ENCODE results near the gene MBOAT2.

MBOAT2 gene

DNA sequence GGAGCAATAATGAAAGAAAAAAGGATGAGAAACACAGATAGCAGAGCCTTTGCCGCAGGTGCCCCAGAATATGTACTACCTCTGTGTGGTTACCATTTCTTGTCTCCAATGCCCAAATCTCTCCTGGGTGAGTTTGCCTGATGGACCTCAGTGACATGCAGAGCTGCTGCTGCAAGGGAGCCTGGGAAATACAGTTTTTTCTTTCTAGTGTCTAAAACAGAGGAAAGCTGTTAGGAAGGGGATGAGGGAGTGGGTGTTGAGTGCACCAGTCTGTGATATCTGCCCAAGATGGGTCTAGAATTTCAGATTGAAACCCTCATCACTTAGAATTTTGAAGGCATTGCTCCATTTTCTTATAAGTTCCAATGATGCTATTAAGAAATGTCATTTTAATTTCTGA lies 9.9 kb upstream of the MBOAT2 start:
- Histone ChIP-seq H3K4me1 (ENCODE audit: control insufficient read depth, insufficient read depth, low read length) (no peaks in the 10 kb centered on the region), H3K27me3 (ENCODE audit: control insufficient read depth, insufficient read depth, low read length) (no peaks in the 10 kb centered on the region), H3K9me3 (ENCODE audit: control insufficient read depth, insufficient read depth, low read length) (no peaks in the 10 kb centered on the region), H3K4me3 (ENCODE audit: low read depth, low read length) (no peak overlapping the region), H3K9ac (ENCODE audit: low read depth, low read length) (no peak overlapping the region), H3K36me3 (ENCODE audit: control insufficient read depth, insufficient read depth, low read length) (no peaks in the 10 kb centered on the region)

DNA sequence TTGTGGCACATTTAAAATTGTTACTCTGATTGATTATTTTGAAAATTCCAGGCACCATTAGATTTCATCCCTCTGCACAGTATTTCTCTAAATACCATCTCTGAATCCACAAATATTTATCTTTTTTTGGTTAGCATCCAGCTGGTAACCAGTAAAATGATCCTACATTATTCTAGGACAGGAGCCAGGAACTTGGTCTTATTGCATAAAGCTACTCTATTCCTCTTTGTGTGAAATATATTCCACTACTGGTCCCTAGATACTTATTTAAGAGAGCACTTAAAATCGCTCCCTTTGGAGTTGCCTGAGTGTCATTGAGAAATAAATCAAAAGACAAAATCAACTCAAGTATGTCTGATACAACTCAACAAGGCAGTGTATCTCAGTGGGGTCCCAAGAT lies 7.4 kb upstream of the MBOAT2 start:
- H3K4me1 ChIP-seq (ENCODE audit: control insufficient read depth, insufficient read depth, low read length) = no peaks in the 10 kb centered on the region
- H3K9ac ChIP-seq (ENCODE audit: low read depth, low read length) = no peak overlapping the region
- H3K4me3 ChIP-seq (ENCODE audit: low read depth, low read length) = no peak overlapping the region
- H3K36me3 ChIP-seq (ENCODE audit: control insufficient read depth, insufficient read depth, low read length) = no peaks in the 10 kb centered on the region
- no peaks in the 10 kb centered on the region for H3K9me3 ChIP-seq (ENCODE audit: control insufficient read depth, insufficient read depth, low read length)
- no peaks in the 10 kb centered on the region for H3K27me3 ChIP-seq (ENCODE audit: control insufficient read depth, insufficient read depth, low read length)

- H3K36me3 ChIP-seq (ENCODE audit: control insufficient read depth, insufficient read depth, low read length) = no peaks in the 10 kb centered on the region
- no peak overlapping the region for H3K4me3 ChIP-seq (ENCODE audit: low read depth, low read length)
- H3K4me1 ChIP-seq (ENCODE audit: control insufficient read depth, insufficient read depth, low read length) = peaks cover 5% of the 10 kb centered on the region
- no peaks in the 10 kb centered on the region for H3K9me3 ChIP-seq (ENCODE audit: control insufficient read depth, insufficient read depth, low read length)
- H3K27me3 ChIP-seq (ENCODE audit: control insufficient read depth, insufficient read depth, low read length) = no peaks in the 10 kb centered on the region
- no peak overlapping the region for H3K9ac ChIP-seq (ENCODE audit: low read depth, low read length)
Observed at GRCh38 chr2:9008951-9009664, 5.6 kb upstream of the MBOAT2 start.

DNA sequence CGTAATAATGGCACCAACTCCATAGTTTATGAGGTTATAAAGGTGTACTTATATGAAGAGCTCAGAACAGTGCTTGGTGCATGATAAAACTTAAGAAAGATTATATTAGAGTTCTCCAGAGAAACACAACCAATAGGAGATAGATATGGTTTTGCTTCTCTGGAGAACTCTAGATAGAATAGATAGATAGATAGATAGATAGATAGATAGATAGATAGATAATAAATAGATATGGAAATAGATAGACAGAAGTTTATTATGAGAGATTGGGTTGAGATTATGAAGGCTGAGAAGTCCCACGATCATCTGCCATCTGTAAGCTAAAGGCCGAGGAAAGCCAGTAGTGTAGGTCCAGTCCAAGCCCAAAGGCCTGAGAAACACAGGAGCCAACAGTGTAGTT lies 2.9 kb upstream of the MBOAT2 start:
- Histone ChIP-seq H3K4me1 (ENCODE audit: control insufficient read depth, insufficient read depth, low read length) (peaks cover 14% of the 10 kb centered on the region), H3K36me3 (ENCODE audit: control insufficient read depth, insufficient read depth, low read length) (no peaks in the 10 kb centered on the region), H3K9me3 (ENCODE audit: control insufficient read depth, insufficient read depth, low read length) (no peaks in the 10 kb centered on the region), H3K27me3 (ENCODE audit: control insufficient read depth, insufficient read depth, low read length) (peaks cover 4% of the 10 kb centered on the region), H3K4me3 (ENCODE audit: low read depth, low read length) (no peak overlapping the region), H3K9ac (ENCODE audit: low read depth, low read length) (no peak overlapping the region)

DNA sequence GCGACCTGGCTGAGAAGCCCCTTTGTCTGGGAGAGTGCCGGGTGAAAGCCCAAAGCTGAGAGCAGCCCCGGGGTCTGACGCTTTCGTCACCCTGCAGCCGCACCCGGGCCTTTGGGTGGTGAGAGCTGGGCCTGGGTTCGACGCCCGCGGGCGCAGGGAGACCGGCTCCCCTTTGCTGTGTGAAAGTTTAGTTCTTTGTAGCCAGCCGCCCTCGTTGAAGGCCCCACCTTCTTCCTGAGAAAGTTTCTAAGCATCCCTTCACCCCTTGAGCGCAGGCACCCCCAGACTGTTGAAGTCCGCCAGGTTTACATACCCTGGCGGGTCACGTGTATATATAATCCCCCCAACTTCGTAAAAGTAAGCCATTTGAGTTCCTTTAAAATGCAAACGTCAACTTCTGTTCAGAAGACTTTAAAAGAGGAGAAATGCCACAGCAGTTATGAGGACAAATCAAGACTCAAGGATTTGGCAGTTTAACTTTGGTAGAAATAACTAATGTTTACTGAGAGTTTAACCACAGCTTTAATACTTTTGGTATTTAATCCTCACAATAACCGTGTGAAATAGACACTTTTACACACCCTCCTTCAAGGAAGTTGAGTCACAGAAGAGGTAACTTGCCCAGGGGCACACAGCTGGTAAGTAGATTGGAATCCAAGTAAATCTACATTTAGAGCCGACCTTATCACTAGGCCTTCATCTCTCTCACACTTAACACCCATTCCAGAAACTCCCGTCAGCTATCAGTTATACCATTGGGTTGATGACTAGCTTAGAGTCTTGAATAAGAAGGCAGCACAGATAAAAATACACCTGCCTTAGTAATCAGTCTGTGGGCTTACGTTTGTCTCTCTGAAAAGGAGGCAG lies 1.1 kb upstream of the MBOAT2 start:
- peak overlapping the region; percentile 64 for H3K4me3 ChIP-seq (ENCODE audit: low read depth, low read length)
- no peaks in the 10 kb centered on the region for H3K9me3 ChIP-seq (ENCODE audit: control insufficient read depth, insufficient read depth, low read length)
- peak overlapping the region; percentile 75 for H3K9ac ChIP-seq (ENCODE audit: low read depth, low read length)
- no peaks in the 10 kb centered on the region for H3K36me3 ChIP-seq (ENCODE audit: control insufficient read depth, insufficient read depth, low read length)
- peaks cover 8% of the 10 kb centered on the region for H3K27me3 ChIP-seq (ENCODE audit: control insufficient read depth, insufficient read depth, low read length)
- peaks cover 16% of the 10 kb centered on the region for H3K4me1 ChIP-seq (ENCODE audit: control insufficient read depth, insufficient read depth, low read length)

DNA sequence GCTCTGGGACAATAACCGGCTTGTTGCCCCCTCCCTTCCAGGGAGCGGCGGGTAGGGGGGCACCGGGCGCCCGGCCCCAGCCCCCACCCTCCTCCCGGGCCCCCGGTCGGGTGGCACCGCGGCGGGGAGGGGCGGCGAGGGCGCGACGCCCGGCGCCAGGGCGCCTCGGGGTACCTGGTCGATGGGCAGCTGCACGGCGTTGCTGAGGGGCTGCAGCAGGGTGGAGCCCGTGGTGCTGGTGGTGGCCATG lies 193 bp downstream of the MBOAT2 start:
- Histone ChIP-seq H3K4me1 (ENCODE audit: control insufficient read depth, insufficient read depth, low read length) (peaks cover 25% of the 10 kb centered on the region), H3K4me3 (ENCODE audit: low read depth, low read length) (peak overlapping the region; percentile 56), H3K27me3 (ENCODE audit: control insufficient read depth, insufficient read depth, low read length) (peaks cover 8% of the 10 kb centered on the region), H3K9ac (ENCODE audit: low read depth, low read length) (no peak overlapping the region), H3K36me3 (ENCODE audit: control insufficient read depth, insufficient read depth, low read length) (no peaks in the 10 kb centered on the region), H3K9me3 (ENCODE audit: control insufficient read depth, insufficient read depth, low read length) (no peaks in the 10 kb centered on the region)

DNA sequence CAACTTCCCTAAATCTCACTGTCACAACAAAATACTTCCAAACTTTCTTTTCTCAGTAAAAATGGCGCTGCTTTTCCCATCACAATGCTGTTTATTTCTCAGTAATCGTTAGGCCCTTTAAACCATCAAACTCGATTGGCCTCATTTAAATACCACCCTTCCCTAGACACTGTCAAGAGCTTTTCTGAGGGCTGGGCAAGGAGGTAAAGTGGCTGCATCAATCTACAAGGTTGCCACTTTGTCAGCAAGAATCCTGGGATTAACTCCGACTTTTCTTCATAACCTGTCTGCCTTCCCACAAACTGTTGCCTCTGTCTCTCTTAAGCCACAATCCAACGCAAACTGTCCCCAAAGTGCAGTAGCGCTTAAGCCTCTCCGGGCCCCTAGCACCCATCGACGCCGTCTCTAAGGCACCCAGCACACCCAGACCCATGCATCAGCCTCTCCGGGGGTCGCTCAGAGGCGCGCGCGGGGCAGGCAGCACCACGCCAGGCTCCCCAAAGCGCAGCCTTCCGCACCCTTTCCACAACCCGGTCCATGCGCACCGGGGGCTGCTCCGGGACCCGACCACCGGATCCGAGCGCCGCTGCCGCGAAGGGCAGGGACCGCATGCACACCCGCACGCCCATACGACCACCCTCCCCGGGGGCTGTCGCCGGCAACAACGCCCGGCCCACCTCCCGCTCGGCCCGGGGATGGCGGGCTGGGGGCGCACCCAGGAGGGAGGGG lies 683 bp downstream of the MBOAT2 start:
- H3K9me3 ChIP-seq (ENCODE audit: control insufficient read depth, insufficient read depth, low read length) = no peaks in the 10 kb centered on the region

DNA sequence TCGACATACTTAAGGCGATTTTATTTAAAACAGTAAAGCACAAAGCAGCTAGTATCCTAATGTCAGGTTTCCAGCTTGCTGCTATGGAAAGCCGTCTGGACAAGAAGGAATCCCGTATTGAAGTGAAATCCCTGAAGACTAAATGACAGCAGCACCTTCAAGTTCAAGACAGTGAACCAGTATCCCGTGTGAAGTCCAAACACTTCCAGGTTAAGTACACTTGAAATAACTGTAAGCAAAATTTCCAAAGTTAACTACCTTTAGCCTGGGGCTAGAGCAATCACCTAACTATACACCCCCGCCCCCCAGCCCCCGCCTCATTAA lies 1.2 kb downstream of the MBOAT2 start:
- H3K9ac ChIP-seq (ENCODE audit: low read depth, low read length) = no peak overlapping the region
- no peaks in the 10 kb centered on the region for H3K9me3 ChIP-seq (ENCODE audit: control insufficient read depth, insufficient read depth, low read length)
- H3K27me3 ChIP-seq (ENCODE audit: control insufficient read depth, insufficient read depth, low read length) = peaks cover 8% of the 10 kb centered on the region
- no peaks in the 10 kb centered on the region for H3K36me3 ChIP-seq (ENCODE audit: control insufficient read depth, insufficient read depth, low read length)
- peak overlapping the region; percentile 56 for H3K4me3 ChIP-seq (ENCODE audit: low read depth, low read length)
- H3K4me1 ChIP-seq (ENCODE audit: control insufficient read depth, insufficient read depth, low read length) = peaks cover 25% of the 10 kb centered on the region

More for the DNA sequence above, 683 bp downstream of the MBOAT2 start:
- Histone ChIP-seq H3K4me3 (ENCODE audit: low read depth, low read length) (peak overlapping the region; percentile 56), H3K27me3 (ENCODE audit: control insufficient read depth, insufficient read depth, low read length) (peaks cover 8% of the 10 kb centered on the region), H3K4me1 (ENCODE audit: control insufficient read depth, insufficient read depth, low read length) (peaks cover 25% of the 10 kb centered on the region), H3K9ac (ENCODE audit: low read depth, low read length) (no peak overlapping the region), H3K36me3 (ENCODE audit: control insufficient read depth, insufficient read depth, low read length) (no peaks in the 10 kb centered on the region)

GRCh38 chr2:9001778-9002177 lies 1.7 kb downstream of the MBOAT2 start:
- no peaks in the 10 kb centered on the region for H3K36me3 ChIP-seq (ENCODE audit: control insufficient read depth, insufficient read depth, low read length)
- no peaks in the 10 kb centered on the region for H3K9me3 ChIP-seq (ENCODE audit: control insufficient read depth, insufficient read depth, low read length)
- H3K9ac ChIP-seq (ENCODE audit: low read depth, low read length) = no peak overlapping the region
- peaks cover 25% of the 10 kb centered on the region for H3K4me1 ChIP-seq (ENCODE audit: control insufficient read depth, insufficient read depth, low read length)
- peaks cover 8% of the 10 kb centered on the region for H3K27me3 ChIP-seq (ENCODE audit: control insufficient read depth, insufficient read depth, low read length)
- peak overlapping the region; percentile 56 for H3K4me3 ChIP-seq (ENCODE audit: low read depth, low read length)

- no peaks in the 10 kb centered on the region for H3K9me3 ChIP-seq (ENCODE audit: control insufficient read depth, insufficient read depth, low read length)
- no peak overlapping the region for H3K9ac ChIP-seq (ENCODE audit: low read depth, low read length)
- H3K4me1 ChIP-seq (ENCODE audit: control insufficient read depth, insufficient read depth, low read length) = peaks cover 29% of the 10 kb centered on the region
- H3K36me3 ChIP-seq (ENCODE audit: control insufficient read depth, insufficient read depth, low read length) = no peaks in the 10 kb centered on the region
- no peak overlapping the region for H3K4me3 ChIP-seq (ENCODE audit: low read depth, low read length)
- H3K27me3 ChIP-seq (ENCODE audit: control insufficient read depth, insufficient read depth, low read length) = peaks cover 8% of the 10 kb centered on the region
Observed at GRCh38 chr2:9001229-9001628, 2.3 kb downstream of the MBOAT2 start.

GRCh38 chr2:9000442-9000841 lies 3.0 kb downstream of the MBOAT2 start:
- Histone ChIP-seq H3K4me1 (ENCODE audit: control insufficient read depth, insufficient read depth, low read length) (peaks cover 29% of the 10 kb centered on the region), H3K4me3 (ENCODE audit: low read depth, low read length) (no peak overlapping the region), H3K36me3 (ENCODE audit: control insufficient read depth, insufficient read depth, low read length) (no peaks in the 10 kb centered on the region), H3K9me3 (ENCODE audit: control insufficient read depth, insufficient read depth, low read length) (no peaks in the 10 kb centered on the region), H3K27me3 (ENCODE audit: control insufficient read depth, insufficient read depth, low read length) (peaks cover 8% of the 10 kb centered on the region), H3K9ac (ENCODE audit: low read depth, low read length) (no peak overlapping the region)

DNA sequence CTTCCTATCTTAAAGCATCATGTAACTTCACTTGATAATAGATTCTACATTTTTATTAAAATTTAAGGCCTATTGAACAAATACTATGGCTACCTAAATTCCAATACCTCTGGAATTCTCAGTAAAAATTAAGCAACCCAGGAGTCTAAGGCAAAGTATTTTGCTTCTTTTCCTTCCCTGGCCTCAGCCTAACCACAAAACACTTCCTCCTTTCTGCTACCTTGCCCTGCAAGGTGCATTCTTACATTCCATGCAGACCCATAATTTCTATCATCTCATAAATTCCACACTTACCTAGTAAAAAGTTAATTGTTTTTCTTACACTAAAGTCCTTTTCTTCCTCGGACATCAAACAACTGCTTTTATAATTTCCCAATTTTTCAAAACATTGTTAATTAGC lies 3.7 kb downstream of the MBOAT2 start:
- H3K9ac ChIP-seq (ENCODE audit: low read depth, low read length) = no peak overlapping the region
- H3K9me3 ChIP-seq (ENCODE audit: control insufficient read depth, insufficient read depth, low read length) = no peaks in the 10 kb centered on the region
- H3K36me3 ChIP-seq (ENCODE audit: control insufficient read depth, insufficient read depth, low read length) = no peaks in the 10 kb centered on the region
- peaks cover 8% of the 10 kb centered on the region for H3K27me3 ChIP-seq (ENCODE audit: control insufficient read depth, insufficient read depth, low read length)
- peaks cover 26% of the 10 kb centered on the region for H3K4me1 ChIP-seq (ENCODE audit: control insufficient read depth, insufficient read depth, low read length)
- H3K4me3 ChIP-seq (ENCODE audit: low read depth, low read length) = no peak overlapping the region

Data from iPS-15b (cell line).